GM19035 (cell line): Measurements from ENCODE around the gene LDLRAD3.
"Not testable (repeated sequence)": the region's sequence is repeated elsewhere in the genome, so short reads cannot be mapped to it uniquely, and the experiment has no call there.

Experiments
- ATAC-seq: cut with Tn5 transposase; IDR thresholded peaks from one replicate; pipeline ENCODE4 v1.9.1; 2021; ENCODE audit not compliant: unreplicated experiment

The LDLRAD3 gene

GRCh38 chr11:36155770-36156160, 211.9 kb downstream of the LDLRAD3 start:
- no peak for ATAC-seq

GRCh38 chr11:36156161-36156816, 212.4 kb downstream of the LDLRAD3 start:
- ATAC-seq: no peak

- no peak for ATAC-seq
These were observed 213.1 kb downstream of the LDLRAD3 start for GRCh38 chr11:36156817-36157519.

- ATAC-seq: no peak
These were observed 216.2 kb downstream of the LDLRAD3 start for GRCh38 chr11:36160091-36160490.

GRCh38 chr11:36161572-36161971, 217.7 kb downstream of the LDLRAD3 start:
- ATAC-seq: no peak

GRCh38 chr11:36162006-36162882, 218.4 kb downstream of the LDLRAD3 start:
- no peak for ATAC-seq

- no peak for ATAC-seq
These were observed 219.1 kb downstream of the LDLRAD3 start for GRCh38 chr11:36162883-36163434.

- no peak for ATAC-seq
These were observed 220.8 kb downstream of the LDLRAD3 start for GRCh38 chr11:36164506-36165250.

GRCh38 chr11:36165621-36166397, 221.9 kb downstream of the LDLRAD3 start:
- ATAC-seq: no peak

- no peak for ATAC-seq
These were observed 223.2 kb downstream of the LDLRAD3 start for GRCh38 chr11:36167073-36167472.

- no peak for ATAC-seq
These were observed 223.9 kb downstream of the LDLRAD3 start for GRCh38 chr11:36167729-36168128.

- no peak for ATAC-seq
These were observed 234.0 kb downstream of the LDLRAD3 start for GRCh38 chr11:36177836-36178235.

GRCh38 chr11:36186340-36187175, 242.7 kb downstream of the LDLRAD3 start:
- no peak for ATAC-seq

- no peak for ATAC-seq
These were observed 243.8 kb downstream of the LDLRAD3 start for GRCh38 chr11:36187622-36188021.

GRCh38 chr11:36189735-36190134, 245.9 kb downstream of the LDLRAD3 start:
- not testable (repeated sequence) for ATAC-seq

- no peak for ATAC-seq
These were observed 248.1 kb downstream of the LDLRAD3 start for GRCh38 chr11:36191941-36192340.

- no peak for ATAC-seq
These were observed 248.8 kb downstream of the LDLRAD3 start for GRCh38 chr11:36192425-36193289.

- no peak for ATAC-seq
These were observed 249.4 kb downstream of the LDLRAD3 start for GRCh38 chr11:36193290-36193619.
